ENCODE measurements around the gene KPNA4.
A peak's percentile ranks its signal among the peaks of the same experiment; 100 is the strongest.
"Not testable (repeated sequence)": the region's sequence is repeated elsewhere in the genome, so short reads cannot be mapped to it uniquely, and the experiment has no call there.

The KPNA4 gene, protein sequence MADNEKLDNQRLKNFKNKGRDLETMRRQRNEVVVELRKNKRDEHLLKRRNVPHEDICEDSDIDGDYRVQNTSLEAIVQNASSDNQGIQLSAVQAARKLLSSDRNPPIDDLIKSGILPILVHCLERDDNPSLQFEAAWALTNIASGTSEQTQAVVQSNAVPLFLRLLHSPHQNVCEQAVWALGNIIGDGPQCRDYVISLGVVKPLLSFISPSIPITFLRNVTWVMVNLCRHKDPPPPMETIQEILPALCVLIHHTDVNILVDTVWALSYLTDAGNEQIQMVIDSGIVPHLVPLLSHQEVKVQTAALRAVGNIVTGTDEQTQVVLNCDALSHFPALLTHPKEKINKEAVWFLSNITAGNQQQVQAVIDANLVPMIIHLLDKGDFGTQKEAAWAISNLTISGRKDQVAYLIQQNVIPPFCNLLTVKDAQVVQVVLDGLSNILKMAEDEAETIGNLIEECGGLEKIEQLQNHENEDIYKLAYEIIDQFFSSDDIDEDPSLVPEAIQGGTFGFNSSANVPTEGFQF

DNA sequence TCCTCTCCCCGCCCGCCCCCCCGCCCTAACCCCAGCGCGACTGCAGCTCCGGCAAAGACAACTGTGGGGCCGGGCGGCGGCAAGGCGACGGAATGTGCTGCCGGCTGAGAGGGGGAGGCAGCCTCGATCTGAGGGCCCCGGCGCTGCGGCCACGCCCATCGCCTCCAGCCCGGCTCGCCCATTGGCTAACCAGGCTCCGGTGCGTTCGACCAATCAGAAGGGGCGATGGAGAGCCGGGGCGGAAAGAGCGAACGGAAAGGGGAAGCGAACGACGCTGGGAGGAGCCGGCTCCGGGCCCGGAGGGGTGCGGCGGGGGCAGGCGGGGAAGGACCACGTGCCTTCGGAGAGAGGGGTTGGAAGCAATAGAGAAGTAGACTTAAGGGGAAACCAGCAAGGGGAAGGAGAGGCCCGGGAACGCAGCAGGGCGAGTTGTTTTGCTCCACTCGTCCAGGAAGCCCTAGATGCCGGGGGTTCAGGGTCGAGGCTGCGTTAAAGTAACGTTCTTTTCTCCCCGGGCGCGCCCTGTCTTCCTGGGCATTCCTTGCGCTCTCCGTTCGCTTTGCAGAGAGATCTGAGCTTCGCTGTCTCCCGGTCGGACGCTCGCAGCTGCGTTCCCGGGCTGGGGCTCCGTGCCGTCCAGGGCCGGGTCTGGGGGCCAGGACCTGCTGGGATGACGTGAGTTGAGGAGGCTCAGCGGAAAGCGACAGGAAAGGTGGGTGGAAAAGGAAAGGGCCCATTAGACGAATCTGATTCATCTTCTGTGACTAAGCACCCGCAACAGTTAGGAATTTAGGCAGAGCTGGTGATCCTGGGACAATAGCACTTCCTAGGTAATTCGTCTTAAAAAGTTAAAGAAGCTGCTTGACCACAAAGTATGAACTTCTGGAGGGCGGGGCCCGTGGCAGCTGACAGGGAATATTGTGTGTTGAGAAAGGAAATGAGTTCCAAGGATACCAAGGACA, at the start of gene KPNA4:
KPNA4 (minus strand) TSS at position 130 of the 962 bp plus-strand sequence. CDS start 289 bp downstream, outside the sequence.
- DNase-seq: peak; percentile 97

DNA sequence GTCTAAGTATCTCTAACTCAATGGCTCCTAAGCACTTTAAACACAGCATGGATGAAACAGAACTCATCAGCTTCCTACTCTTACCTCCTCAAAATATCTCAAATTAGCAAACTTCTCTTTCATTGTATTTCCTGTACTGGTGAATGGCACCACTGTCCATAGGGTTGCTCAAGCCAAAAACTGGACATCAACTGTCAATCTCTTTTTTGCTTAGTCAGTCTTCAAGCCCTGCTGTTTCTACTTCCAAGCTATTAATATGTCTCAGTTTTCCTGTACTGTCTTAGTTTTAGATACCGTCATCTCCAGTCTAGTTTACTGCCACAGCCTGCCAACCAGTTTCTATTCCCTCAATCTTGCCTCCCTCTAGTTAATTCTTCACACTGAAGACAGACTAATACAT, 48.3 kb upstream of the KPNA4 start:
- DNase-seq: no peak

DNA sequence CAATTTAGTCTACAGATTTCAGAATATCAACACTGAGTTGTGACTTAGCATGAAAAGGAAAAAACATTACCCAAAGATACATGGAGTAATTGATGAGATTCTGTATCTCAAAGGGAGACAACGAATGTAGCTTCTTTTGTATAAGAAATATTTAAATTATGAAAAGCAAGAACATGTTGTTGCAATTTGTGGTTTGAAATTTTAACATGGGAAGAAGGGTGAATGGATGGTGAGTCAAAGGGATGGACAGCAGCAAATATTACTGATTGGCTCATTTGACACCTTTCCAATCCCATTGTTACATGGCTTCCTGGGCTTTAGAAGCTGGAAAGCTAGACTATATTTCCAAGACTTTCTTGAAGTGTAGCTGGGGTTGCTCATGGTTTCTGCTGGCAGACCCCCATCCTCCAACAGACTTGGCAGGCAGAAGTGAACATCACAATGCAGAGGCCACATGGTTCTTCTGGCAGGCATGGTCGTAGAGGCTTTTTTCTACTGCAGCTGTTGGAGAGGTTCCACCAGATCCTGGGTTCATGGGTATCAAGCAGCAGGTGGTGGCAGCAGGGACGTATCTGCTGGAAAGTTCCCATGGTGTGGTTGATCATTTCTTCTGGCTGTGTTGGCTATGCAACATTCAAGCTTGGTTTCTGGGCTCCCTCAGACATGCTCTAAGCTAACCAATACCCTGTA, 47.2 kb upstream of the KPNA4 start:
- no peak for DNase-seq

DNA sequence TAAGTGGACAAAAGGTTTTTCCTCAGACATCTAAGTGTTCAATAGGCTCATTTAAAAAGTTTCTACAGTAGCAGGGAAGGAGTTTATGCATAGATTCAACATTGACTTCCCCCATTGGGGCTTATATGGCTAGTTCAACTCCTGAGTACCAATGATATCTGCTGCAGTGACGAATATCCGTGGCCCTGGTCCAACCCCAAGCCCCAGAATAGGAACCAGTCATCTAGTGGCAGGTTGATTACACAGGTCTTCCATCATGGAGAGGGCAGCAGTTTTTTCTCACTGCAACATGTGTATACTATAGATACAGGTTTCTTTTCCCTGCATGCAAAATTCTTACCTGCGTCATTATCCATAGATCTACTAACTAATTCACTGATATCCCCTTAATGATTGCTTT, 45.8 kb upstream of the KPNA4 start:
- DNase-seq: no peak

DNA sequence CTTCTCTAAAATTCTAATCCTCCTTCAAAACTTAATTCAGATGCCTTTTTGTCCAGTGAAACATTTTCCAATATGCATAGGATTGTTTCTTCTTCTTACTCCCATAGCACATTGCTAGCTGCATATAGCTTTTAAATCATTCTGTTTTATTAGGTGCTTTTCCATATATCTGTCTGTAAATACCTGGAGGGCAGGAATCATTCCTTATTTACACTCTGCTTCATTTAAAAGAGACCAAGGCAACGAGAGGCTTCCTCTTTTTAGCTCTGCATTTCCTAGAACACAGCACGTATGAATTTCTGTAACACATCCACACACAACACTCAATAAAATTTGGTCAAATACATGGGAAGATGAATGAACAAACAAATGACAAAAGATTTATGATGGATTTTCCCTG, 43.5 kb upstream of the KPNA4 start:
- DNase-seq: no peak

DNA sequence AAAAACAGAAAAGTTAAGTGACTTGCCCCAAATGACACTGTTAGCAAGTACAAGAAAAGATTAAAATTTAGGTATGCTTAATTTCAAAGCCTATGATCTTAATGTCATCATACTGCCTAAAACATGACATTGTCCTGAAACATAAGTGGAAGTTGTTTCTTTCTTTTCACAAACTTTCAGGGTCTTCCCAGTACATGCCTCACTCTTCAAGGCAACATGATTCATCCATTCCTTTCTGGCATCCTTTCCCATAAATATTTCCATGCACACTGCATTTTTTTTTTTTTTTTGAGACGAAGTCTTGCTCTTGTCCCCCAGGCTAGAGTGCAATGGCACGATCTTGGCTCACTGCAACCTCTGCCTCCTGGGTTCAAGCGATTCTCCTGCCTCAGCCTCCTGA, 42.5 kb upstream of the KPNA4 start:
- DNase-seq: no peak

DNA sequence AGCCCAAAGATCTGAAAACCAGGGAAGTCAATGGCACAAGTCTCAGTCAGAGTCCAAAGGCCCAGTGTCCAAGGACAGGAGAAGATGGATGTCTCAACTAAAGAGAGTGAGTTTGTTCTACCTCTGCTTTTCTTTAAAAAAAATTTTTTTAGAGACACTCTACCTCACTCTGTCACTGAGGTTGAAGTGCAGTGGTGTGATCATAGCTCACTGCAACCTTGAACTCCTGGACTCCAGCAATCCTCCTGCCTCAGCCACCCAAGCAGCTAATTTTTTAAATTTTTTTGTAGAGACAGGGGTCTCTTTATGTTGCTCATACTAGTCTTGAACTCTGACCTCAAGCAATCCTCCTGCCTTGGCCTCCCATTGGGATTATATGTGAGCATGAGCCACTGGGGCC, 39.9 kb upstream of the KPNA4 start:
- no peak for DNase-seq

GRCh38 chr3:160603845-160604244, 38.5 kb upstream of the KPNA4 start:
- DNase-seq: not testable (repeated sequence)

- no peak for DNase-seq
Observed at GRCh38 chr3:160602259-160602658, 36.9 kb upstream of the KPNA4 start.

DNA sequence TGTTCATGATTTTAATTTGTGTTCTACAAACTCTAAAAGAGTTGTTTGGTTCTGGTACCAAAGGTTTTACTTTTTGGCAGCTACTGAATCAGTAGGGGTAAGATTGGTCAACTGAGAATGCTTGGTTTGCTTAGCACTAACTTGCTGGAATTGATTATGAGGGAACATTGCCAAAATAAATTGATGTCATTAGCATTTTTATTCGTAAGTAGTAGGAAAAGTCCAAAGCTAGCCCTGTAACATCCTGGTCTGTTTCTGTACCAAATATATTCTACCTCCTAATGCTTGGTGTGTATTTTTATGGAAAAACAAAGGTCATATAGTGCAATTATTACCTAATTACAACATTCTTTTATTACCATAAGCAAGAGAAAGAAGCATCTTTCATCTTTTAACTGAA, 35.9 kb upstream of the KPNA4 start:
- DNase-seq: no peak

- no peak for DNase-seq
Observed at GRCh38 chr3:160598865-160599264, 33.5 kb upstream of the KPNA4 start.

DNA sequence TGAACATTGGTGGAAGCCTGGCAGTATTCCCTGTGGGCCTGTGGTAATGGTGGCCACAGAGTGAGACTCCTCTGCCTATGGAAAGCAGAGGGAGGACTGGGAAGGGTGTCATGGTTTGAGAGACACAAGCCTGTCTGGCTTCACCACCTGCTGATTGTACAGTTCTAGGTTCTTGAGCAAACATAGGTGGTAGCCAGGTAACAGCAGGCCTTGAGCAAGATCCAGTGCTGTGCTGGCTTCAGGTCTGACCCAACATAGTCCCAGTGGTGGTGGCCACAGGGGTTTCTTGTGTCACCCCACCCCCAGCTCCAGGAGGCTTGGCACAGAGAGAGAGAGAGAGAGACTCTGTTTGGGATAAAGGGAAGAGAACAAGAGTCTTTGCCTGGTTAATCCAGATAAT, 22.7 kb upstream of the KPNA4 start:
- DNase-seq: no peak

DNA sequence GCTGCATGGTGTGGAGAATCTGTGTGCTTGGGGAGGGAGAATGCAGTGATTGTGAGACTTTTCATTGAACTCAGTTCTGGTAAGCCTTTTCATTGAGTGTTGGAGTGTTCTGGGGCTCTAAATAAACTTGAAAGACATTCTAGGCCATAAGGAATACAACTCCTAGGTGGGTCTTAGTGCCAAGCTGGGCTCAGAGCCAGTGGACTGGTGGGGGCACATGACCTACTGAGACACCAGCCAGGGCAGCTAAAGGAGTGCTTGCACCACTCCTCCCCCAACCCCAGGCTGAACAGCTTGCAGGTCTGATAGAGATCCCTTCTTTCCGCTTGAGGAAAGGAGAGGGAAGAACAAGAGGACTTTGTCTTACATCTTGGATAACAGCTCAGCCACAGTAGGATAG, 21.7 kb upstream of the KPNA4 start:
- no peak for DNase-seq

DNA sequence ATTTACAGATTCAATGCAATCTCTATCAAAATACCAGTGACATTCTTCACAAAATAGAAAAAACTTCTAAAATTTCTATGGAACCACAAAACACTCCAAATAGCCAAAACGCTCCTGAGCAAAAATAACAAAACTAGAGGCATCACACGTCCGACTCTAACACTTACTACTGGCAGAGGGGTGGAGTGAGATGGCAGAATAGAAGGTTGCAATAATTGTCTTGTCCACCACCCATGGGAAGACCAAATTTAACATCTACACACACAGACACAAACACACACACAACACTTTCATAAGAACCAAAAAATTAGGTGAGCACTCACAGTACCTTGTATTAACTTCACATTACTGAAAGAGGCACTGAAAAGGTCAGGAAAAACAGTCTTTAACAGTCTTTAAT, 21.3 kb upstream of the KPNA4 start:
- no peak for DNase-seq

- DNase-seq: no peak
Observed at GRCh38 chr3:160583451-160583850, 18.1 kb upstream of the KPNA4 start.

- no peak for DNase-seq
Observed at GRCh38 chr3:160580938-160581337, 15.6 kb upstream of the KPNA4 start.

GRCh38 chr3:160577556-160578195, 12.3 kb upstream of the KPNA4 start:
- no peak for DNase-seq

DNA sequence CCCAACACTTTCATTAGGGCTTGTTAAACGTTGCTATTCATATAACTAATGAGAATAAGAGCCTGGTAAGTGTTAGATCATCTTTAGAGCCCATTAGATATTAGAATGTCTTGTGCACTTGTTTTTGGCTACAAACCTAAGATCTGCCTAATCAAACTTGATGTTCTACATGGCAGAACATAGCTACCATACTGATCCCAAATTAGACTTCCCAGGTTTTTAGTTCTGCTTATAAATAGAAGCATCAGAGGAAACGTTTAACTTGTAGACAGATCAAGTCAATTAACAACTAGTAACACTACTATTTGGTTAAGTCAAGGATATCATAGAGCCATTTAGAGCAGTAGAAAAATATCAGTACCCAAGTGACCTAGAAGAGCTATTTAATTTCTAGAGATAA, 11.7 kb upstream of the KPNA4 start:
- DNase-seq: no peak

GRCh38 chr3:160576621-160577020, 11.2 kb upstream of the KPNA4 start:
- DNase-seq: no peak

DNA sequence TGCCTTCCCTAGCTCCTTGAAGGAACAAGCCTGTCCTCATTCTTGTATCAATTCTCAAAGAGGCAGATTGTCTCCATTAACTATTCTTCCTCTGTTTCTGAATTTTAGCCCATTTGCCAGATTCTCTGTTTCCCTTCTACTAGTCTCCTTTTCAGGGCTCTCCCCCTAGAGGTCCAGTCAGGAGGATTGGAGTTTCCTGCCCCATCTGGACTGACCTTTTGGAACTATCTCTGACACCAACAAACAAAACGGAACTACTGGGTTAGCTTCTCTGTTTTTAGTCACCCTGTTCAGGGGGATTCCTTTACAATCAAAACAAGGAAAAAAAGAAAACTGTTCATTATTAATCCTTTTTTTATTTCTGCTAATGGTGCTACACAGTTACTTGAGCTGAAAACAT, 10.2 kb upstream of the KPNA4 start:
- DNase-seq: no peak

DNA sequence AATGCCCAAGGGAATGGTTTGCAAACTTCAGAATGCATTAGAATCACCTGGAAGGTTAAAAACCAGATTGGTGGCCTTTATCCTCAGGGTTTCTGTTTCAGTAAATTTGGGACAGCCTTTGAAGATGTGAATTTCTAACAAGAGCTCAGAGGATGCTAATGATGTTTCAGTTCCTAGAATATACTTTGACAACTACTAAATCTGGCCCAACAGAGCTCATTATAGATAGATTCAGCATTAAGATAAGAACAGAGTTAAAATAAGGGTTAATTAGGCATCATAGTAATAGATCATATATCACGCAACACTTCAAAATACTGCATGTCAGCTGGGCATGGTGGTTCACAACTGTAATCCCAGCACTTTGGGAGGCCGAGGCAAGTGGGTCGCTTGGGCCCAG, 9.3 kb upstream of the KPNA4 start:
- no peak for DNase-seq

DNA sequence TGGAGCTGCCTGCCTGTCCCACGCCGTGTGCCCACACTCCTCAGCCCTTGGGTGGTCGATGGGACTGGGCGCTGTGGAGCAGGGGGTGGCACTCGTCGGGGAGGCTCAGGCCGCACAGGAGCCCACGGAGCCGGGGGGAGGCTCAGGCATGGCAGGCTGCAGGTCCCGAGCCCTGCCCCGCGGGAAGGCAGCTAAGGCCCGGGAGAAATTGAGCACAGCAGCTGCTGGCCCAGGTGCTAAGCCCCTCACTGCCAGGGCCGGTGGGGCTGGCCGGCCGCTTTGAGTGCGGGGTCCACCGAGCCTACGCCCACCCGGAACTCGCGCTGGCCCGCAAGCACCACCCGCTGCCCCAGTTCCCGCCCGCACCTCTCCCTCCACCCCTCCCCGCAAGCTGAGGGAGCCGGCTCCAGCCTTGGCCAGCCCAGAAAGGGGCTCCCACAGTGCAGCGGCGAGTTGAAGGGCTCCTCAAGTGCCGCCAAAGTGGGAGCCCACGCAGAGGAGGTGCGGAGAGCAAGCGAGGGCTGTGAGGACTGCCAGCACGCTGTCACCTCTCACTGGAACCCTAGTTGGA, 8.7 kb upstream of the KPNA4 start:
- DNase-seq: not testable (repeated sequence)
